Smooth muscle cell of the brain vasculature (primary cell): ENCODE measurements around the gene ENDOV.

Experiments used
- DNase-seq: peaks from one replicate; pipeline ENCODE4 v3.0.0-alpha.2; 2012; ENCODE audit warnings: low read depth, low spot score

ENDOV gene

GRCh38 chr17:80415626-80416137 is 715 bp downstream of the ENDOV start:
- DNase-seq: no peak

GRCh38 chr17:80416260-80416939 is 1.4 kb downstream of the ENDOV start:
- DNase-seq: no peak

GRCh38 chr17:80416940-80417293 is 1.9 kb downstream of the ENDOV start:
- no peak for DNase-seq

GRCh38 chr17:80418589-80418988 is 3.6 kb downstream of the ENDOV start:
- no peak for DNase-seq

GRCh38 chr17:80419255-80419654 is 4.3 kb downstream of the ENDOV start:
- DNase-seq: no peak

GRCh38 chr17:80421381-80422090 is 6.6 kb downstream of the ENDOV start:
- DNase-seq: no peak

- DNase-seq: no peak
Measured at GRCh38 chr17:80422276-80422675, 7.3 kb downstream of the ENDOV start.

- DNase-seq: no peak
Measured at GRCh38 chr17:80422981-80423380, 8.0 kb downstream of the ENDOV start.

- no peak for DNase-seq
Measured at GRCh38 chr17:80423536-80424225, 8.7 kb downstream of the ENDOV start.

GRCh38 chr17:80424261-80424660 is 9.3 kb downstream of the ENDOV start:
- no peak for DNase-seq

- no peak for DNase-seq
Measured at GRCh38 chr17:80424878-80425765, 10.2 kb downstream of the ENDOV start.

- no peak for DNase-seq
Measured at GRCh38 chr17:80425835-80426426, 11.0 kb downstream of the ENDOV start.

- no peak for DNase-seq
Measured at GRCh38 chr17:80426671-80427326, 11.8 kb downstream of the ENDOV start.

GRCh38 chr17:80427366-80428282 is 12.7 kb downstream of the ENDOV start:
- DNase-seq: no peak

GRCh38 chr17:80428363-80428762 is 13.4 kb downstream of the ENDOV start:
- DNase-seq: no peak

- DNase-seq: no peak
Measured at GRCh38 chr17:80428796-80429195, 13.8 kb downstream of the ENDOV start.

- no peak for DNase-seq
Measured at GRCh38 chr17:80429356-80430275, 14.6 kb downstream of the ENDOV start.

GRCh38 chr17:80430446-80431245 is 15.7 kb downstream of the ENDOV start:
- DNase-seq: no peak
